ENCODE results near the gene KIAA1671.

The KIAA1671 gene

GRCh38 chr22:24950272-24950902, 2.1 kb upstream of the KIAA1671 start:
- TF ChIP-seq, protein P1, sequence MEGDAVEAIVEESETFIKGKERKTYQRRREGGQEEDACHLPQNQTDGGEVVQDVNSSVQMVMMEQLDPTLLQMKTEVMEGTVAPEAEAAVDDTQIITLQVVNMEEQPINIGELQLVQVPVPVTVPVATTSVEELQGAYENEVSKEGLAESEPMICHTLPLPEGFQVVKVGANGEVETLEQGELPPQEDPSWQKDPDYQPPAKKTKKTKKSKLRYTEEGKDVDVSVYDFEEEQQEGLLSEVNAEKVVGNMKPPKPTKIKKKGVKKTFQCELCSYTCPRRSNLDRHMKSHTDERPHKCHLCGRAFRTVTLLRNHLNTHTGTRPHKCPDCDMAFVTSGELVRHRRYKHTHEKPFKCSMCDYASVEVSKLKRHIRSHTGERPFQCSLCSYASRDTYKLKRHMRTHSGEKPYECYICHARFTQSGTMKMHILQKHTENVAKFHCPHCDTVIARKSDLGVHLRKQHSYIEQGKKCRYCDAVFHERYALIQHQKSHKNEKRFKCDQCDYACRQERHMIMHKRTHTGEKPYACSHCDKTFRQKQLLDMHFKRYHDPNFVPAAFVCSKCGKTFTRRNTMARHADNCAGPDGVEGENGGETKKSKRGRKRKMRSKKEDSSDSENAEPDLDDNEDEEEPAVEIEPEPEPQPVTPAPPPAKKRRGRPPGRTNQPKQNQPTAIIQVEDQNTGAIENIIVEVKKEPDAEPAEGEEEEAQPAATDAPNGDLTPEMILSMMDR (IDR thresholded peaks at IDR 0.05; ENCODE audit: control insufficient read depth, extremely low read depth, insufficient read depth) = no peak
- DNase-seq (ENCODE audit: low read depth) = no peak
- no peak overlapping the region for H3K4me3 ChIP-seq (ENCODE audit: low read depth, low read length)

- TF ChIP-seq, protein P1 (IDR thresholded peaks at IDR 0.05; ENCODE audit: control insufficient read depth, extremely low read depth, insufficient read depth) = no peak
- H3K4me3 ChIP-seq (ENCODE audit: low read depth, low read length) = peak overlapping the region; percentile 93
- peak; percentile 58 for DNase-seq (ENCODE audit: low read depth)
Measured at GRCh38 chr22:24952837-24953383, 394 bp downstream of the KIAA1671 start.

DNA sequence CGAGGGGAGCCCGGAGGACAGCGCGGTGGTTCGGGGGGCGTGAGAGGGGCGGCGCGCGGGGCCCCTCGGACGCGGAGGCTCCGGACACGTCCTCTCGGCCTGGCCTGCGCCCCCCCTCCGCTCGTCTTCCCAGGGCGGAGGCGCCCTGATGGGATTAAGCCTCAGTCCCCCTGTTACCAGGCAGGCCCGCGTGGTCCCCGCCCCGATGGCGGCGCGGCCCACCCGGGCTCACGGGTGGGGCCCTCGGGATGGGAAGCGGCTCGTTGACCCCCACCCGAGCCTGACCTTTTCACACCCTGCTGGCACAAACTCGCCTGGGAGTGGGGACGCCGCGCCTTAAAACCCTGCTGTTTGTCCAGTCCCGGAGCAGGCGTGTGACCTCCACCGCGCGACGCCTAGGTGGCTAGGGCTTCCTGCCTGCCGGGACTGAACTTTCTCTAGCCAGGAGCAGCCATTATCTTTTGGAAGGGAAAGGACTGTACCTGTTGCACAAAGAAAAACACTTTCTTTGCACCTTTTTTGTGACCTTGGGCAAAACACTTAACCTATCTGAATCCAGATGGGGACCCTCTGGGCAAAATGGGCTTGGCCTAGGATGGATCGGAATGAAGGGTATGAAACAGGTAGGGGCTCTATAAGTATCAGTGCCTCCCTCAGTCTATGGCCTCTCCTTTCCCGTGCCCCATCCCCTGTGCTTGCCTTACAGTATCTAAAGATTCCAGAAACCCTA, 1.0 kb downstream of the KIAA1671 start:
- no peak for DNase-seq (ENCODE audit: low read depth)
- TF ChIP-seq, protein P1 (IDR thresholded peaks at IDR 0.05; ENCODE audit: control insufficient read depth, extremely low read depth, insufficient read depth) = no peak
- peak overlapping the region; percentile 93 for H3K4me3 ChIP-seq (ENCODE audit: low read depth, low read length)

- TF ChIP-seq, protein P1 (IDR thresholded peaks at IDR 0.05; ENCODE audit: control insufficient read depth, extremely low read depth, insufficient read depth) = no peak
- H3K4me3 ChIP-seq (ENCODE audit: low read depth, low read length) = peak overlapping the region; percentile 93
- no peak for DNase-seq (ENCODE audit: low read depth)
Measured at GRCh38 chr22:24954114-24954463, 1.6 kb downstream of the KIAA1671 start.

DNA sequence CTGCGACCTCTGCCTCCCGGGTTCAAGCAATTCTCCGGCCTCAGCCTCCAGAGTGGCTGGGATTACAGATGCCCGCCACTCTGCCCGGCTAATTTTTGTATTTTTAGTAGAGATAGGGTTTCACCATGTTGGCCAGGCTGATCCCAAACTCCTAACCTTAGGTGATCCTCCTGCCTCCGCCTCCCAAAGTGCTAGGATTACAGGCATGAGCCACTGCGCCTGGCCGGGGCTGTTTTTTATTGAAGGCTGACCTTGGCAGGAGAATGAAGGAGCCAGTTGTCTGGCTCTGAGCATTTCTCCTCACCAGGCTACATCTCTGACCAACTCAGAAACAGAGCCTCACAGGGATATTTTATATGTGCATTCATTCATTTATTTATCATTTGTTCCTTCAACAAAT, 2.3 kb downstream of the KIAA1671 start:
- TF ChIP-seq, protein P1 (IDR thresholded peaks at IDR 0.05; ENCODE audit: control insufficient read depth, extremely low read depth, insufficient read depth) = no peak
- H3K4me3 ChIP-seq (ENCODE audit: low read depth, low read length) = no peak overlapping the region
- no peak for DNase-seq (ENCODE audit: low read depth)

DNA sequence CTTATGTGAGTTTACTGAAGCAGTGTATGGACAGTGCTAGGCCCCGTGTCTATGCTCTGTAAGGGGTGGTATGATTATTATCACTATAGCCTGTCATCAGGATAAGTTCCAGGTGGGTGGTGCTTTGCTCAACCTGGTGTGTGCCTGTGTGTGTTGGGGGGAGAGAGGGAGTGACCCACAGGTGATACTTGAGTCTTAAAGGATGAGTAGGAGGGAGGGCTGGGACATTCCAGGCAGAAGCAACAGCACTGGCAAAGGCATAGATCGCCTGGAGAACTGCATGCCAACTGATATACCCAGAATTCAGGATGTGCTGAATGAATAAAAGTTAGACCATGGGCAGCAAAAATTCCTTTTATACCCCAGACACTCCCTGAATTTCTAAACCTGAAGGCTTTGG, 4.5 kb downstream of the KIAA1671 start:
- H3K4me3 ChIP-seq (ENCODE audit: low read depth, low read length) = no peak overlapping the region
- TF ChIP-seq, protein P1 (IDR thresholded peaks at IDR 0.05; ENCODE audit: control insufficient read depth, extremely low read depth, insufficient read depth) = no peak
- DNase-seq (ENCODE audit: low read depth) = no peak
